ENCODE data around the gene PIH1D1. TPM values are rescaled to one million over a fixed set of nuclear protein-coding genes. Genes with fewer than 3 reads are reported as not detected.

The PIH1D1 gene
- total and polyA plus RNA-seq, 10 of the 15 experiments (the other 5 are each of a cell fraction or from before 2014, with no cell fraction given) = 16.1 to 153 (median 106) TPM

DNA sequence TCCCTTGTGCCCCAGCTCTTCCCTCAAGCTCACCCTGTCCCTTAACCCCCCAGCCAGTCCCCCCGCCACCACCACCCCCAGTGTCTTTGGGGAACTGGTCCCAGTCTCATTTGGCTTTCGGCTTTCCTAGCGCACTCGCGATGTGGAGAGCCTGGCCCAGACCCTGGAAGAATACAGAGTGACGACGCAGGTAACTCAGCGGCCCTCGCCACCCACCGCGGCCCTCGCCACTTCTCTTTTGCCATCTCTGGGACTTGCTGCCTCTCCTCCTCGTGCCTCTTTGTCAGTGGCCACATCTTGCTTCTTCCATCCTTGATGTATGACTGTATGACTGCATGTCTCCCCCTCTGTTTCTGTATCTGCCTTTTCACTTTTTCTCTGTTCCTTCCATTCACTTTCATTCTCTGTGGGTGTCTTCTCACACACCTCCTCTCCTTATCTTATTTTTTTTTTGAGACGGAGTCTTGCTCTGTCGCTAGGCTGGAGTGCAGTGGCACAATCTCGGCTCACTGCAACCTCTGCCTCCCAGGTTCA is 44.1 kb downstream of the PIH1D1 start (continued):
- TF ChIP-seq ETV6 (conservative IDR thresholded peaks at IDR 0.05 in 1 of 2, IDR thresholded peaks at IDR 0.05 in 1 of 2; ENCODE audit: borderline replicate concordance in 1 of 2, low read depth in 1 of 2) = no peak
- TF ChIP-seq SIN3A (IDR thresholded peaks at IDR 0.05; ENCODE audit: low read depth, low read length) = no peak
- TF ChIP-seq BACH1 (IDR thresholded peaks at IDR 0.05; ENCODE audit: borderline replicate concordance) = no peak
- no peak for TF ChIP-seq ZNF384 (IDR thresholded peaks at IDR 0.05; ENCODE audit: borderline replicate concordance, low read depth, low read length)
- no peak for TF ChIP-seq CHD1 (IDR thresholded peaks at IDR 0.05; ENCODE audit: low read depth, low read length)
- no peak for TF ChIP-seq CHD4 (IDR thresholded peaks at IDR 0.05)
- TF ChIP-seq TCF7 (IDR thresholded peaks at IDR 0.05; ENCODE audit: borderline replicate concordance) = no peak
- TF ChIP-seq, protein P1, sequence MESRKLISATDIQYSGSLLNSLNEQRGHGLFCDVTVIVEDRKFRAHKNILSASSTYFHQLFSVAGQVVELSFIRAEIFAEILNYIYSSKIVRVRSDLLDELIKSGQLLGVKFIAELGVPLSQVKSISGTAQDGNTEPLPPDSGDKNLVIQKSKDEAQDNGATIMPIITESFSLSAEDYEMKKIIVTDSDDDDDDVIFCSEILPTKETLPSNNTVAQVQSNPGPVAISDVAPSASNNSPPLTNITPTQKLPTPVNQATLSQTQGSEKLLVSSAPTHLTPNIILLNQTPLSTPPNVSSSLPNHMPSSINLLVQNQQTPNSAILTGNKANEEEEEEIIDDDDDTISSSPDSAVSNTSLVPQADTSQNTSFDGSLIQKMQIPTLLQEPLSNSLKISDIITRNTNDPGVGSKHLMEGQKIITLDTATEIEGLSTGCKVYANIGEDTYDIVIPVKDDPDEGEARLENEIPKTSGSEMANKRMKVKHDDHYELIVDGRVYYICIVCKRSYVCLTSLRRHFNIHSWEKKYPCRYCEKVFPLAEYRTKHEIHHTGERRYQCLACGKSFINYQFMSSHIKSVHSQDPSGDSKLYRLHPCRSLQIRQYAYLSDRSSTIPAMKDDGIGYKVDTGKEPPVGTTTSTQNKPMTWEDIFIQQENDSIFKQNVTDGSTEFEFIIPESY (IDR thresholded peaks at IDR 0.05) = no peak

GRCh38 chr19:49407079-49407478 is 44.5 kb downstream of the PIH1D1 start:
- Histone ChIP-seq H3K9me3 (replicated peaks; ENCODE audit: control insufficient read depth, insufficient read depth, low read length) (no peaks in the 10 kb centered on the region), H3K4me3 (no peak overlapping the region), H3K79me2 (ENCODE audit: control insufficient read depth, insufficient read depth, low read length) (no peaks in the 10 kb centered on the region), H3K9ac (ENCODE audit: control insufficient read depth, insufficient read depth, low read length) (no peak overlapping the region), H4K20me1 (ENCODE audit: control insufficient read depth, insufficient read depth) (no peaks in the 10 kb centered on the region), H3K27me3 (replicated peaks in 1 of 2; ENCODE audit: control insufficient read depth in 2 of 2, insufficient read depth in 2 of 2, low read length in 1 of 2) (no peaks in the 10 kb centered on the region), H3K4me1 (ENCODE audit: control insufficient read depth, insufficient read depth, low read length) (peaks cover 21% of the 10 kb centered on the region), H3K4me2 (ENCODE audit: control insufficient read depth, insufficient read depth) (no peak overlapping the region), H3K36me3 (ENCODE audit: control insufficient read depth in 2 of 2, insufficient read depth in 2 of 2, low read length in 1 of 2) (no peaks in the 10 kb centered on the region), H2AFZ (ENCODE audit: control insufficient read depth, low read depth, low read length) (no peak overlapping the region), H3K27ac (ENCODE audit: control insufficient read depth, insufficient read depth) (no peak overlapping the region)
- BruUV-seq (replicated peaks) = no TSS peak
- no peak for FAIRE-seq
- no peak for DNase-seq (ENCODE audit: low read depth, low spot score)
- in situ Hi-C loops (cut with MboI) (no loop called here), intact Hi-C loops (cut with micrococcal nuclease; ENCODE audit: unreplicated experiment) (no loop called here)
- no peak for TF ChIP-seq TAF1 (IDR thresholded peaks at IDR 0.05; ENCODE audit: borderline replicate concordance, low read depth, low read length)
- no peak for TF ChIP-seq HCFC1 (IDR thresholded peaks at IDR 0.05; ENCODE audit: low read length)
- no peak for TF ChIP-seq IKZF1 (conservative IDR thresholded peaks at IDR 0.05)
- TF ChIP-seq PML (IDR thresholded peaks at IDR 0.05; ENCODE audit: low read length) = no peak
- TF ChIP-seq RELA (IDR thresholded peaks at IDR 0.05; ENCODE audit: borderline replicate concordance, partially characterized antibody) = no peak
- no peak for TF ChIP-seq MTA3 (IDR thresholded peaks at IDR 0.05; ENCODE audit: borderline replicate concordance, low read length)
- no peak for TF ChIP-seq SRF (IDR thresholded peaks at IDR 0.05; ENCODE audit: low read depth in 2 of 2, low read length in 2 of 2)
- no peak for TF ChIP-seq STAT3 (IDR thresholded peaks at IDR 0.05; ENCODE audit: low read depth, low read length)
- TF ChIP-seq RCOR1 (conservative IDR thresholded peaks at IDR 0.05; ENCODE audit: low read depth, low read length) = no peak
- TF ChIP-seq, protein P2, sequence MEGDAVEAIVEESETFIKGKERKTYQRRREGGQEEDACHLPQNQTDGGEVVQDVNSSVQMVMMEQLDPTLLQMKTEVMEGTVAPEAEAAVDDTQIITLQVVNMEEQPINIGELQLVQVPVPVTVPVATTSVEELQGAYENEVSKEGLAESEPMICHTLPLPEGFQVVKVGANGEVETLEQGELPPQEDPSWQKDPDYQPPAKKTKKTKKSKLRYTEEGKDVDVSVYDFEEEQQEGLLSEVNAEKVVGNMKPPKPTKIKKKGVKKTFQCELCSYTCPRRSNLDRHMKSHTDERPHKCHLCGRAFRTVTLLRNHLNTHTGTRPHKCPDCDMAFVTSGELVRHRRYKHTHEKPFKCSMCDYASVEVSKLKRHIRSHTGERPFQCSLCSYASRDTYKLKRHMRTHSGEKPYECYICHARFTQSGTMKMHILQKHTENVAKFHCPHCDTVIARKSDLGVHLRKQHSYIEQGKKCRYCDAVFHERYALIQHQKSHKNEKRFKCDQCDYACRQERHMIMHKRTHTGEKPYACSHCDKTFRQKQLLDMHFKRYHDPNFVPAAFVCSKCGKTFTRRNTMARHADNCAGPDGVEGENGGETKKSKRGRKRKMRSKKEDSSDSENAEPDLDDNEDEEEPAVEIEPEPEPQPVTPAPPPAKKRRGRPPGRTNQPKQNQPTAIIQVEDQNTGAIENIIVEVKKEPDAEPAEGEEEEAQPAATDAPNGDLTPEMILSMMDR (IDR thresholded peaks at IDR 0.05 in 2 of 3, conservative IDR thresholded peaks at IDR 0.05 in 1 of 3; ENCODE audit: control insufficient read depth in 2 of 3, extremely low read depth in 1 of 3, insufficient read depth in 1 of 3, low read depth in 3 of 3, low read length in 3 of 3) = no peak
- ATAC-seq = no peak
- WGBS (ENCODE audit: insufficient coverage, insufficient replicate concordance, low lambda C conversion rate, missing lambda C conversion rate) = 65% methylated on average over 7 of the region's 7 CpGs
- SMC1A ChIA-PET (ENCODE audit: uncharacterized antibody, unreplicated experiment) = interaction anchor here (1.0 kb wide), 1 partner anchor 76 kb away, joined by 3 read pairs; no protein-coding TSS in a partner anchor
- RAD21 ChIA-PET (ENCODE audit: unreplicated experiment) = interaction anchor here (1.2 kb wide), 1 partner anchor 16 kb away, joined by 4 read pairs; no protein-coding TSS in a partner anchor
- CTCF ChIA-PET = interaction anchor here (2.6 kb wide), 1 partner anchor 16 kb away, joined by 11 read pairs; no protein-coding TSS in a partner anchor
- POLR2A ChIA-PET = no interaction called here
